Astrocyte of the spinal cord (primary cell): ENCODE measurements around the gene AP1G1.
"Not testable (repeated sequence)": the region's sequence is repeated elsewhere in the genome, so short reads cannot be mapped to it uniquely, and the experiment has no call there.

ENCODE experiments used
- DNase-seq: peaks from one replicate; pipeline ENCODE4 v3.0.0; 2011; ENCODE audit warnings: low read depth, low spot score
- H3K4me3 ChIP-seq: 2 replicates; pipeline ENCODE4 v1.5.1; 2011; ENCODE audit warnings: low read depth, mild to moderate bottlenecking, low read length, moderate library complexity
- in situ Hi-C: cut with HindIII; loops from 2 replicates; pipeline ENCODE4 v1.10.0; 2017; ENCODE audit warnings: low sequenced_read_pairs
- TF ChIP-seq, protein P1 (sequence below): IDR thresholded peaks from 2 replicates; pipeline ENCODE4 v1.5.1; 2012; ENCODE audit warnings: low read depth, mild to moderate bottlenecking, low read length, inconsistent platforms

AP1G1 gene

DNA sequence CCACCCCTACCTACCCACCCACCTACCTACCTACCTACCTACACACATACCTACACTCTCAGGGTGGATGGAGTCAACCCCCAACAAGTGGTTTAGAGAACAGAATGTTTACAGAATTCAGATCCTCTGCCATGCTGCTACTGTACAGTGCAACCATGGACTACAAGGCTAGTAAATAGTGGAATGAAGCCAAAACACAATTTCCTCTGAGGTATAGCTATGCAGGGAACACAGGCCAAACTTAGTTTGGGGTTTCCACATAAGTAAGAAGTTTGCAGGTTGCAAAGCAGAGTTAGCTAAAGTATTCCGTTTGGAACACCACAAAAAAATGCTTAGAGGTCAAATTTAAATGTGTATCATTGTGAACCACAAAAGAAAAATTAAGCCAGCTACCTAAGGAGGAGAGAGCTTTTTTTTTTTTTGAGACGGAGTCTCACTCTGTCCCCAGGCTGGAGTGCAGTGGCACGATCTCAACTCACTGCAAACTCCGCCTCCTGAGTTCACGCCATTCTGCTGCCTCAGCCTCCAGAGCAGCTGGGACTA lies 2.7 kb upstream of the AP1G1 start:
- peak; percentile 14 for DNase-seq
- in situ Hi-C loops, result no loop called here
- TF ChIP-seq, protein P1, sequence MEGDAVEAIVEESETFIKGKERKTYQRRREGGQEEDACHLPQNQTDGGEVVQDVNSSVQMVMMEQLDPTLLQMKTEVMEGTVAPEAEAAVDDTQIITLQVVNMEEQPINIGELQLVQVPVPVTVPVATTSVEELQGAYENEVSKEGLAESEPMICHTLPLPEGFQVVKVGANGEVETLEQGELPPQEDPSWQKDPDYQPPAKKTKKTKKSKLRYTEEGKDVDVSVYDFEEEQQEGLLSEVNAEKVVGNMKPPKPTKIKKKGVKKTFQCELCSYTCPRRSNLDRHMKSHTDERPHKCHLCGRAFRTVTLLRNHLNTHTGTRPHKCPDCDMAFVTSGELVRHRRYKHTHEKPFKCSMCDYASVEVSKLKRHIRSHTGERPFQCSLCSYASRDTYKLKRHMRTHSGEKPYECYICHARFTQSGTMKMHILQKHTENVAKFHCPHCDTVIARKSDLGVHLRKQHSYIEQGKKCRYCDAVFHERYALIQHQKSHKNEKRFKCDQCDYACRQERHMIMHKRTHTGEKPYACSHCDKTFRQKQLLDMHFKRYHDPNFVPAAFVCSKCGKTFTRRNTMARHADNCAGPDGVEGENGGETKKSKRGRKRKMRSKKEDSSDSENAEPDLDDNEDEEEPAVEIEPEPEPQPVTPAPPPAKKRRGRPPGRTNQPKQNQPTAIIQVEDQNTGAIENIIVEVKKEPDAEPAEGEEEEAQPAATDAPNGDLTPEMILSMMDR, result no peak
- no peak overlapping the region for H3K4me3 ChIP-seq

DNA sequence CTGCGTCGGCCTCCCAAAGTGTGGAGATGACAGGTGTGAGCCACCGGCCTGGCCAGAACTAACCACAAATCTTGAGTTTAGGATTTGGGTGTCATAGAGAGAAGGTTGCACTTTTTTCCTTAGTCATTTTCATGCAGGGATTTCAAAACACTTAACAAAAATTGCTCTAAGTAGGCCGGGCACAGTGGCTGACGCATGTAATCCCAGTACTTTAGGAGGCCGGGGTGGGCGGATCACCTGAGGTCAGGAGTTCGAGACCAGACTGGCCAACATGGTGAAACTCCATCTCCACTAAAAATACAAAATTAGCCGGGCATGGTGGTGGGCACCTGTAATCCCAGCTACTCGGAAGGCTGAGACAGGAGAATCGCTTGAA lies 1.5 kb upstream of the AP1G1 start:
- in situ Hi-C loops, DNase-seq: not testable (repeated sequence)

DNA sequence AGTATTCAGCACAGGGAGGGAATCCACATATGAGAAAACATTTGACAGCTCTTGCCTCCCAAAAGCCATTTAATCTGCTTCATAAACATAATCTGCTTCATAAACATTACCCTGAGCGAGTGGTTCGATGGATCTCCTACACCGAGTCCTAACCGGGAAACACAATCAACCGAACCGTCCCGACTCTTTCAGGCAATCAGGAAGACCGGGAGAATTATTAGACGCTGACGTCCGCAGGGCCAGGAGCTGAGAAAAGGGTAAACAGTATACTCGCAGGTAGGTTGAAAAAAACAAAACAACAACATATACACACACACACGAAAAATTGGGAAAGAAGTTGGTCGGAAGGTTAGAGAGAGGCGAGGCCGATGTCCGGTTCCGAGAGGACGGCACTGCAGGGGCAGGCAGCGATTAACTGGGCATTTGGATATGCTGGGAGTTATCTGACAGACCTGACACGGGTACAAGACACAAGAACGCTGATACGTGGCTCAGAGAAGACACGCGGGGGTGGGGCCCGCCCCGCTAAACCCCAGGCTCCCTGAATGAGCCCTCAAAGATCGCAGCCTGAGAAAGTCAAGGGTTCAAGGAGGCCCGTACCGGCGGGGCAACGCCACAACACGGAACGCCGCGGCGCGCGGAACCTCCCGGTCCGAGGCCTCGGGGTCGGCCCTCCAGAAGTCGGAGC lies 585 bp downstream of the AP1G1 start:
- DNase-seq, result peak; percentile 10
- in situ Hi-C loops, result no loop called here

More for the DNA sequence above, 1.5 kb upstream of the AP1G1 start:
- H3K4me3 ChIP-seq, result not testable (repeated sequence)

DNA sequence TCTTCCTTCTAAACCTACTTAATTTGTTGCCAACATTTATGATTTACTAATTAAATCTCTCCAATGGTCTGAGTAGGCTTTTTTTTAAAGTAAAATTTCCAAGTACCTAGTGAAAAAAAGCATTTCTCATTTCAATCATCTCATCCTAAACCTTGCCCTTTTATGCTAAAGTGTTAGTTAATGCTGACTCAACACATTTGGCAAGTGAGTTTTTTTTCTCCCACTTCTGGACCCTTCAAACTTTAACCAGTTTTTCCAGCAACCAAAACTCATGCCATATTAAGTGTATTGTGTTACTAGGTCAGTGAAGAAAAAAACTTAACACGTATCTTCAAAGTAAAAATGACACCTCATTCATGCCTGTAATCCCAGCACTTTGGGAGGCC lies 5.3 kb downstream of the AP1G1 start:
- TF ChIP-seq, protein P1, result no peak
- no peak for DNase-seq
- in situ Hi-C loops, result no loop called here
- H3K4me3 ChIP-seq, result no peak overlapping the region

More for the DNA sequence above, 585 bp downstream of the AP1G1 start:
- TF ChIP-seq, protein P1, result no peak
- H3K4me3 ChIP-seq, result peak overlapping the region; percentile 92

DNA sequence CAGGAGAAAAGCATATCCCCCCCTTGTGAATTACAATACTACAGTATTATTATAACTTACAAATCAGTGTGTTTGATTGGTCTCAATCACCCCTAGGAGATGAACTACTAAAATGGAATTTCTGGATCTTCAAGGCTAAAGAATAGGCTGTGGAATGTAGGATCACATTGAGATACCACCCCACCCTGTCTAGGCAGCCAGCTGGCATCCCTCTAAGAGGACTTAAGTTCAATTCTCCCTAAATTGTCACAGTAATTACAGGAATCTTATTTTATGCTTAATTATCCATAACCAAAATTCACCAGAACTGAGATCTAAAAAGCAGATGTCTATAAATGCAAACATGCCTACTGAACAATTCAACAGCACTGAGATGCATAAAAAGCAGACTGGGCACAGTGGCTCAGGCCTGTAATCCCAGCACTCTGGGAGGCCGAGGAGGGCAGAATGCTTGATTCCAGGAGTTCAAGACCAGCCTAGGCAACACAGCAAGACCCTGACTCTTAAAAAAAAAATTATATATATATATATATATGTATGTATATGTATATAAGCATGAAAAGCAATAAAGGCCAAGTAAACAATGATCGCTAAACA lies 12.0 kb downstream of the AP1G1 start:
- DNase-seq, result no peak
- no peak overlapping the region for H3K4me3 ChIP-seq
- TF ChIP-seq, protein P1, result no peak
- in situ Hi-C loops, result no loop called here

DNA sequence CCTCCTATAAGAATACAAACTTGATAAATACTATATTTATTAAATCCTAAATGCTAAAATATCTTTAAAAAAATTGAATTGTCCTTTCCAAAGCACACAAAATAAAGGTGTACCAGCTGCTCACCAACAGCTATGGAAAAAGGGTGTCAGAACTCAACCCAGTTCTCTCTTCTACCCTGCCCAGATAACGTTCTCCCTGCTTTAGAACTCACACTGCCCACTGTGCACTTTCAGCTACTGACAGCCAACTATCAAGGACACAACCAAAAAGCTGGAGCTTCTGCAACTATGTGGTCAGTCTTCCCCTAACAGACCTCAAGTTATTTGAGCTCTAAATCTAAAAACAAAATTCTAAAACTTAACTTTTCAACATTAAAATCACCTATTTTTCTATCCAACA lies 13.7 kb downstream of the AP1G1 start:
- TF ChIP-seq, protein P1, result no peak
- no peak overlapping the region for H3K4me3 ChIP-seq
- in situ Hi-C loops, result no loop called here
- DNase-seq, result no peak

DNA sequence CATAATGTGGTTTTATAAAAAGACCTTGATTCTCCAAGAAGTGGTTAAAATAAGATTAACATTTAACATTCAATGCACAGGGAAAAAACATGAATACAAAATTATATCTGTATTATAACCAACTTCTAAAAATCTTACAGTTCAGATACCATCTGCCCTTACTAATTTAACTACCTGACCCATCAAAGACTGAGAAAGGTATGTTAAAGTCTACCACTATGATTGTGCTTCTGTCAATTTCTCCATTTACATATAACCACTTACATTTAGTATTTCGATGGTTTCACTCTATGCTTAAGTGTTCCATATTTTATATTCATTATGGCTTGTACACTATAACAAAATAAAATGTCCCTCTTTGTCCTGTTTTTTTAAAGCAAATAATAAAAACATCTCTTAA lies 14.6 kb downstream of the AP1G1 start:
- DNase-seq, result no peak
- TF ChIP-seq, protein P1, result no peak

More for the DNA sequence above, 14.6 kb downstream of the AP1G1 start:
- H3K4me3 ChIP-seq, result no peak overlapping the region
- in situ Hi-C loops, result no loop called here
